Activated CD4-positive, alpha-beta T cell treated with anti-CD3 and anti-CD28 coated beads, Interleukin-2, amount 50 U/mL, for 1 hour (primary cell): Measurements from ENCODE around the gene CYP24A1.

Source experiments
- DNase-seq: peaks from one replicate; pipeline ENCODE4 v3.0.0-alpha.2; 2020

The CYP24A1 gene

DNA sequence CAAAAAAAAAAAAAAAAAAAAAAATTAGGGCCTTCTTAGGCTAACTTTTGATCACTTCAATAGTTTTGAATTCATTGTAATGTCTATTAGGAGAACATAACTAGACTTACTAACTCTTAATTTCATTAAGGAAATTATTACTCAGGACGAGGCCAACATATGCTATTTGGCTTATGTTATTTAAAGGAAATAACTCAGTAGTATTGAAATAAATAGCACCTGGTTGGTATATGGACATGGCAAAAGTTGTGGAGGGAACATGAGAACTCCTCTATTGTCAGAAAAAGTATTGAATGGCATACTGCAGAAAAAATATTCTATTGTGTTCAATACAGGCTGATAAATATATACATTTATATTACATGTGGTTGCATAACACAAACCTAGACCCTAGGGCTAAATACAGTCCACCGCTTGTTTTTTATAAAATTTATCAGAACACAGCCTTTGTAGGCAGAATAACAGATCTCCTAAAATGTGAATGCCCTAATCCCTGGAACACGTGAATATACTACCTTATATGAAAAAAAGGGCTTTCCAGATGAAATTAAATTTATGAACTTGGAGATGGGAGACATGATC, 18.0 kb downstream of the CYP24A1 start:
- no peak for DNase-seq

DNA sequence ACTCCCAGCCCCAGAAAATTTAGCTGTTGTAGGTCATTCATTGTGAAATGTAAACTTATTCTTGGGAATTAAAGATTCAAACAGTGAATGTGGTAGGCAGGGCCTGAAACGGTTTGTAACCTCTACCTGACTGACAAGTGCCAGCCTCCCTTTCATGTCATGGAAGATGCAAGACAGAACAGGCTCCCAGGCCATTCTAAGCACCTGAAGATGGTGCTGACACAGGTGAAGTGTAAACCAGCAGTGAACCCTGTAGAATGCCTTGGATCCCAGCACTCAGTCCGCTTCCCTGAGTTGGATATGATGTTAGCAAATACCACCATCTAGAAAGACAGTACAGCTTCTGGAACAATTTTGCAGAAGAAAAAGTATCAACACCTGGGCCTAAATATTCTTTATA, 19.3 kb downstream of the CYP24A1 start:
- no peak for DNase-seq

DNA sequence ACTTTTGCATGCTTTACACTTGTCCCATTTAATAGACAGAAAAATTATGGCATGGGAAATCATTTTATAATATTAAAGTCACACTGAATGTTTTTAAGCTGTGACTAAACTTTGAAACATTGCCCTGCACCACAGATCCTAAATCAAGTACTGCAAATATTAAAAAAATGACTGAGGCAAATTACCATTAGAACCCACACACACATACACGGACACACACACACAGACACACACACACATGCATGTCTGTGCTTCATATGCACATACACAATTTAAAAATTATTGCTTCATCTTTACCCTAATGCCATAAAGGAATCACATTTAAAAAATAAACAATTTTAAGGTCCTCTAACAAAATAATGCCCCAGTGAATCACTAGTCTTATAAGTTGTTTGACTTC, 19.9 kb downstream of the CYP24A1 start:
- DNase-seq, result no peak

DNA sequence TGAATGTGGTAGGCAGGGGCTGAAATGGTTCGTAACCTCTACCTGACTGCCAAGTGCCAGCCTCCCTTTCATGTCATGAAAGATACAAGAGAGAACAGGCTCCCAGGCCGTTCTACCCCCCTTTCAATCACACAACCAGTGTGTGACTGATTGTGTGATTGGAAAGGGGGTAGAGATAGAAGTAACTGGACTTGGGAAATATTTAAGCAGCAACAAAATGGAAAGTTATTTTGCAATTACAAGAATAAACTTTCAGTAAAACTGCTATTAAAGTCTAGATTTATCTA, 20.8 kb downstream of the CYP24A1 start:
- no peak for DNase-seq

DNA sequence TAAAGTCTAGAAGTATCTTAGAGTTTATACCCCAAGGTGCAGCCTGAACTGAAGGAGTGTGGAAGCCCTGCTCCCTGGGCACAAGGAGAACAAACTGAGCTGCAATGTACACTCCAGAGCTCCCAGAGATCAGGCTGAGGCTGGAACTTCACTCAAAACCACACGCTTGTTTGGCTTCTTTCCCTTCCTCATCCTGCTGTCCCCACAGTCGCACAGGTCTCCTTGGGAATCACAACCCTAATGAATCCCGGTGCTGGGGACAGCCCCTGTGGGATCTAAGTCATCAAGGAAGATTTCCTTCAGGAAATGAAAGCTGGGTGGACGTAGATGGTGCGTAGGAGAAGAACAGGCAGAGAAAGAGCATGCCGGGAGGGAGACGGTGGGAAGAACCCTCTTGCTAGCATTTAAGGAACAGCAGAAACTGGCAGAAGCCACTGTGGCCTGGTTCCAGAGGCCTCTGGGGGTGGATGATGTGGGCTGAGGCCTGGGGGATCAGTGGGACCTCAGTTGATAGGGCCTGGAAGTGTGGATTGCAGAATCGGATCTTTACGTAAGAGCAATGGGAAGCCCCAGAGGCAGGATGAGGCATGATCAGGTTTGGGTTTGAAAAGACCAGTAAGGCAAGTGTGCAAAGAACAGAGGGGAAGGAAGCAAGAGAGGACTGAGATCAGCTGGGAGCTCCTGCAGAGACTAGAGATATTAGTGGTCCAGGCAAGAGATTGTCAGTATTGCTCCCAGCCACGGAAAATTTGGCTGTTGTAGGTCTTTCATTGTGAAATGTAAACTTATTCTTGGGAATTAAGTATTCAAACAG, 21.4 kb downstream of the CYP24A1 start:
- no peak for DNase-seq

DNA sequence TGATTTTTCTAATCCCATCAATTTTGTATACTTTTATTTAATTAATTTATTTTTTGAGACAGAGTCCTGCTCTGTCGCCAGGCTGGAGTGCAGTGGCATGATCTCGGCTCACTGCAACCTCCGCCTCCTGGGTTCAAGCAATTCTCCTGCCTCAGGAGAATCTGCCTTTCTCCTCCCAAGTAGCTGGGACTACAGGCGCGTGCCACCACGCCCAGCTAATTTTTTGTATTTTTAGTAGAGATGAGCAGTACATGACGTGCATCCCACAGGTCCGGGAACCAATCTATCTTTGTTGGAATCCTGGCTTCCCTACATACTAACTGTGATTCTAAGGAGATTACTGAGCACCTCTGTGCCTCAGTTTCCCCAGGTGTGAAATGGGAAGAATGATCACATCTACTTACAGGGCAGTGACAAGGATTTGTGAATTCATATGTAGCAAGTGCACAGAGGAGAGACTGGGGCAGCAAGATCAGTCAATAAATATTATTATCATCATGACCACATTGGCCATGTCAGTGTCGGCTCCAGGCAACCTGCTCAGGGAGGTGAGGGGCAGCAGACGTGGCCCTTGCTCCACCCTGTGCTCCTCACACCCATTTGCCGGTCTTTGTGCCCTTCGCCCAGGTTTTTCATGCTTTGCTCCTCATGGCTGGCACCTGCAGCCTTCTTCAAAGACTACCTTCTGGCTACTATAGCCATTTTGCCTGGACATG, 22.1 kb downstream of the CYP24A1 start:
- no peak for DNase-seq

DNA sequence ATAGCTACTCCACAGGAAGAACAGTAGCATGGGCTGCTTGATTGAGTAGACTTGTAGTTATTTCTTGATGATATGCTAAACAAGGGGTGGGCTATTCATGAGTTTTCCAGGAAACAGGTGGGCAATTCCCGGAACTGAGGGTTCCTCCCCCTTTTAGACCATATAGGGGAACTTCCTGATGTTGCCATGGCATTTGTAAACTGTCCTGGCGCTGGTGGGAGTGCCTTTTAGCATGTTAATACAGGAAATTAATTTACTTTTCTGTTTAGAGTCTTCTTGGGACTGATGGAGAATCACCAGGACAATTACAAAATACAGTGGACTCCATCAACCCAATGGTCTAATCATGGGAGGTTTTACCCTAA, 22.7 kb downstream of the CYP24A1 start:
- no peak for DNase-seq

DNA sequence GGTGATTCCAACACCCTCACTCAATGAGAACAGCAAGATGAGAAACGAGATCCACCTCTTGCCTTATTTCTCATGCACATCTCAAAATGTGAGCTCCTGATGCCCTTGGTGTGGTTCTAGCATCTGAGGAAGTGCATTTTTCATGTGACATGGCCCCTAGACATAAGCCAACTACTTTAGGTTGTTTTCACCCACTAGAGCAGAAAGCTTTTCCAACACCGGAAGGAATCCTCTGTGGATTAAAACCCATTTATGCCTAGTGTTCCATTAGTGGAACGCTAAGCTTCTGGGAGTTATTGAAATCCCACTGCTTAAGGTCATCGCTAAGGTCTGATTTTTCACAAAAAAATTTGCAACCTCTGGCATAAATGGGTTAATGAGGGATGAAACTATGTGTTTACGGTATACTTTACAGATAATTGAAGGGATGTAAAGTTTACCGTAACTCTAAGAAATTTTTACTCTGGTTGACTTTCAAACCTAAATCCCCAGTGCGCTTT, 24.0 kb downstream of the CYP24A1 start:
- DNase-seq, result no peak

DNA sequence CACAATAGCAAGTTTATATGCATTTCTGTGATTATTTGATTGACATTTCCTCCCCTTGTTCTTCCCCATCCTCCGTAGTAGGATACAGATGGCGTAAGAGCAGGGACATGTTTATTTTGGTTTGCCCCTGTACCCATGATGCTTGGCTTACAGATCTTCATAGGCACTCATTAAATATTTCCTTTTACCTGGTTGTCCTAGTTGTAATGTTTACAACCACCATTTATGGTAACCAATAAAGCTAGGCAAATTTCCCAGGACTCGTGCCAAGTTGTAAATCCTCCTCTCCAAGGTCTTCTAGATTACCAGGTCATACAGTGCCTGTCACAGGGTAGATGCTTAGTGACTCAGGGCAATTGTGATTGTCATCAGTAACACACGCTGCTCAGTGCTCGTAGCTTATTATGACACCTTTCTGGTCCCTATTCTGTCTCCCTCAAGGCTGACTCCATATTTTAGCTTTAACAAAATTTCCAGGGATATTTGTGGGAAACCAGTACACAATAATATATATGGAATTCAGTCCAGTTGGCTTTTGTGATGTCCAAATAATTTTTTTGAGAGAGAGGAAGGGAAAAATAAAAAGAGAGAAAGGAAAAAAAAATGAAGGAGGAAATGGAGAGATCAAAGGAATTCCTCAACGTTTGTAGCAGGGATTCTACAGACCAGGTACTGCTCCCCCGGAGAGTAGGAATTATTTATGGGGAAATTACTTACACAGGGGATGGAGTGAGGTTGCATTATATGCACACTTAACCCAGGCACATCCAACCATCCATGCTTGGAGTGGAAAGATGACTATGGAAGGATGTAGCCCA, 24.6 kb downstream of the CYP24A1 start:
- no peak for DNase-seq

DNA sequence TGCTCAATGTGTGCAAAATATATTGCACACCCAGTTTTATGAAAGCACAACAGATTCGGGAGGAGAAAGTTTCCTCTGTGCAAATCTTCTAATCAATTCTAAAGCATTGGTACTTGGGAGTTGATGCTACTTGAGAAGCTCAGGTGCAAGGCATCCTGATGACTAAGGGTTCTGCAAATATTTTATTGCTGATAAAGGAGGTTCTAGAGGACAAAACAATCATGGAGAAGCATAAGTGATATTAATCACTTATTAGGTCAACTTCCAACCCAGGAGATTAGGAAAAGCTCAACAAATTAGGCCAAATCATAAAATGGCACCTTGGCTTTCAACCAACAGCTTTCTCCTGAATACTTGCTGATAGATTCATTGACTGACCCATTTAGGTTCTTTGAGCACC, 27.1 kb downstream of the CYP24A1 start:
- DNase-seq, result no peak

DNA sequence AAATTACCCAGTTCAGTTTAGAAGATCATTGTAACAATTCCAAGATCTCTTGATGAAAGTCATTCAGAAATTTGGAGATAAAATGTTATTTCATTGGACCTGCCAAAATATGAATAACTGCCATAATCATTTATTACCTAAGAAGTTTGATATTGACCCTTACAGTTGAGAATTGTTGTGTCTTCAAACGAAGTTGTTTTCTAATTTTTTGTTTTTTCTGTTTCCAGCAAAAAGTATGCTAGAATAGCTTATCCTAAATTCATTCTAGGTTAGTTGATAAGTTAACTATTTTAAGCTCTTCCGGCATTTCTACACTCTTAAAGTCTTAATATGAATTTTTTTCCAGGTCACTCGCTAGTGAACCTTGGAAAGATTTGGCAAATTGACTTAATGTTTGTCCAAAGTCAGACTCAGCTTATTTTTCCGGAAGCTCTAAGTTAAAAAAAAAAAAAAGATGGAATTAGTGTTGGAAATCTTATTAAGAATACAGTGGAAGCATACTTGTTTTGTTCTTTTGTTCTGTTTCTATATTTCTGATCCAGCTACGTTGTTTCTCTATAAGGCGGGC, 28.9 kb downstream of the CYP24A1 start:
- DNase-seq, result no peak

DNA sequence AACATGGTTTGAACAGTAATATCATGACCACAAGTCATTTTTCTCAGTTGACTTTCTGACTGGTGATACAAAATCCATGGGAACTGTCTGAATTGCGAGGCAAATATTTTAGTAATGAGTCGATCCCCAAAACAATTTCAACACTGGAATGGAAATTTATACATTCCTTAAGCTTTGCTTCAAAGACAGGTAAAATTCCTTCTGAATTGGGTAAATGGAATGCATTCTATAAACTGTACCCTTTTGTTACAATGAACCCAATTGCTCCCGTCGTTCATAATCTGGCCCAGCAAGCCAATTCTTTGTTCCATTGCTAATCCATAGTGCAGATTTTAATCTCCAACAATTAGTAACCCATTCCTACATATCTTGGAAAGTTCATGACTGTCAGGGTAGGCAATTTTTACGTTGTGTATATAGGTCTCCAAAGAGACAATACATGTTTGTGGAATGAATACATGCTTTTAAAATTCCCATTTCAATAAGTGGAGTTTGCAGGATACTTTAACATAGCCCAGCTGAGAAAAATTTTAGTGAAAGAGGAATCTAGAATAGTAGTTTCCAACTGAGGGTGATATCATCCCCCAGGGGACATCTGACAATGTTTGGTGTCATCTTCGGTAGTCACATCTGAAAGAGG, 32.7 kb downstream of the CYP24A1 start:
- DNase-seq, result no peak

DNA sequence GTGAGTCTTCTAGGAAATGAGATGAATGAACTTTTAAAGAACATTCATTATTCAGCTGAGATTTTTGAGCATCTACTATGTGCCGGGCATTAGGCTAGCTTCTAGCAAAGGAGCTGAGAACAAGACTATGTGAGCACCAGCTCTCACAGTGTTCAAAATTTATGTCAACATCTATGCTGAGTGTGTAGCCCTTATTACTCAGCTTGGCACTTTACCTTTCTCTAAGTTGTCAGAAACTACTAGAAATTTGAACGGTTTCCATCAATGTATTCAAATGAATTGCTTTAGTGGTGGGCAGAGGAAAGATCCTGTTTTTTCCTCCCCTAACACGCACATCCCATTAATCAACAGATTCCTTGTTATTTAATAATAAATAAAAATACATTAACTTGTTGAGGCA, 33.3 kb downstream of the CYP24A1 start:
- DNase-seq, result no peak

DNA sequence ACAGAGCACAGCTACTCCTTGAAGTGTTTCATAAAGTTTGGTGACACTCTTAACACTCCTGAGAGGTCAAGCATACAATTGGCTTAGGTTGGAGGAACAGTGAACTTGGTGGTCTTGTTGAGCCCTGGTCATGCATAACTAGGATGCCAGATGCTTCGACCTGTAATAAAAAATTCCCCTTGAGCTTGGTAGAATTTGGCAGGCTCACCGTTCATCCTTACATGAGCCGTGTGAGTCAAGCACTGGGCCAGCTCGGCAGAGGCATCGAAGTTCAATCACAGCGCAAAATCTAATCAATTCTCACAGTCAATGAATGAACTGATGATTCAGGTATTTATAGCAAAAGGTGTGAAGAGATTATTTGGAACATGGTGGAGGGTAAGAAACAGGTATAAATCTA, 33.7 kb downstream of the CYP24A1 start:
- DNase-seq, result no peak

DNA sequence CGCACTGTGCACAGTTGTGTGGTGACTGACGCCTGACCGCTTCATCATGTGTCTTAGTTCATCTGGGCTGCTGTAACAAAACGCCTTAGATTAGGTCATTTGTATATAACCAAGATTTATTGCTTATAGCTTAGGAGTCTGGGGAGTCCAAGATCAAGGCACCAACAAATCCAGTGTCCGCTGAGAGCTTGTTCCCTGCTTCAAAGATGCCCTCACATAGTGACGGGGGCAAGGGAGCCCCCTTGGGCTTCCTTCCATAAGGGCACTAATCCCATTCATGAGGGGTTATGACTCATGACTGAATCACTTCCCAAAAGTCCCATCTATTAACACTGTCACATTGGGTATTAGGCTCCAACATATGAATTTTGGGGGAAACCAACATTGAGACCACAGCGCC, 34.6 kb downstream of the CYP24A1 start:
- no peak for DNase-seq

DNA sequence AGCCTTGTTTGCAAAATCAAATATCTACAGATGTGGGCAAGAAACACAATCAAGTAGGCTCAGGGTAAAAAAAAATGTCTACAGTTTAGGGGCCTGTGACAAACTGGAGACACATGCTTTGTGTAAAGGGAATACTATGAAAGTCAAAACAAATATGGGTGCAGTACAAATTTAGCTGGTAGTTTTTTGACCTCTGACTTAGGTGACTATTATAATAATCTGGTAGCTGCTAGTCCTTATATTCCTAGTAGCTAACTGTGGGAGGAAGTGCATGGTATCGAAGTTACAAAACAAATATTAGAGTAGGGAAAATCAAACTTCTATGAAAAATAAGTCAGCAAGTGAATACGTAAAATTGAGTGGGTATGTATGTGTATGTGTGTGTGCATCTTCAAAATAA, 35.4 kb downstream of the CYP24A1 start:
- no peak for DNase-seq

DNA sequence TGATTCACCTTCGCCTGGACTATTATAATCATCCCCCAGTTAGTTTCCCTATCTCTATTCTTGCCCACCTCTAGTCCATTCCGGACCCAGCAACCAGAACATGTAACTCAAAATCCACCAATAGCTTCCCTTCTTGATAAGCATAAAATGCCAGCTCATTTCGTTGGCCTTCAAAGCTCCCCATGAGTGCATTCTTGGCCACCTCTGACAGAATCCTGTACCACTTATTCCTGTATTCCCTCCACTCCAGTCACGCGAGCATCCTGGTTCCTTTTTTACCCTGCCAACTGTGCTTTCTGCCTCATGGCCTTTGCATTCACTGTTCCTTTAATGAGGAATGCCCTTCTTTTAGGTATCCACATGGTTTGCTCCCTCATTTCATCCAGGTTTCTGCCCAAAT, 36.7 kb downstream of the CYP24A1 start:
- no peak for DNase-seq

DNA sequence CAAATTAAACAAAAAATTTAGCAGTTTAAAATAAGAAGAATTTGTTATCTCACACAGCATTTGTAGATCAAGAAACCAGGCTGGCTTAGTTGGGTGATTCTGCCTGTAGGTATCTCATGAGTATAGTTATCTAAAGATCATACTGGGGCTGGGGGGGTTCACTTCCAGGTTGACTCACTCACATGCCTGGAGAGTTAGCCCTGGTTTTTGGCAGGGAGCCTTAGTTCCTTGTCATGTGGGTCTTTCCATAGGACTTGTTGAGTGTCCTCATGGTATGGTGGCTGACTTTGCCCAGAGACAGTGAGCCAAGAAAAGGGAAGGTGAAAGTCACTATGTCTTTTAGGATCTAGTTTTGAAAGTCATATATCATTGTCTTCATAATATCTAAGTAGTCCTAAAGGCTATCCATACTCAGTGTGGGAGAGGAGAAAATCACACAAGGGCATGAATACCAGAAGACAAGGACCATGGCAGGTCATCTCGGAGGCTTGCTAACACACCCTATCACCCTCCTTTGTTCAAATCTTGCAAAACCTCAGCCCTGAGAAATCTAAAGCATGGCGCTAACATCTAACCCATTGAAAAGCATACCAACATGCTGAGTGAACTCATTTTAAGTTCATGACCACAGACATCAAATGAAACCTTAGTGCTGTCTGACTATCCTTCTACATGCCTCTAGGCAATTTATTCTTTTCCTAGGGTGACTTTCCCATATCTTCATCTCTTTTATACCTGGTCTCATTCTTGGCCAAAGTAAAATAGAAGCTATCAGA, 39.2 kb downstream of the CYP24A1 start:
- no peak for DNase-seq

DNA sequence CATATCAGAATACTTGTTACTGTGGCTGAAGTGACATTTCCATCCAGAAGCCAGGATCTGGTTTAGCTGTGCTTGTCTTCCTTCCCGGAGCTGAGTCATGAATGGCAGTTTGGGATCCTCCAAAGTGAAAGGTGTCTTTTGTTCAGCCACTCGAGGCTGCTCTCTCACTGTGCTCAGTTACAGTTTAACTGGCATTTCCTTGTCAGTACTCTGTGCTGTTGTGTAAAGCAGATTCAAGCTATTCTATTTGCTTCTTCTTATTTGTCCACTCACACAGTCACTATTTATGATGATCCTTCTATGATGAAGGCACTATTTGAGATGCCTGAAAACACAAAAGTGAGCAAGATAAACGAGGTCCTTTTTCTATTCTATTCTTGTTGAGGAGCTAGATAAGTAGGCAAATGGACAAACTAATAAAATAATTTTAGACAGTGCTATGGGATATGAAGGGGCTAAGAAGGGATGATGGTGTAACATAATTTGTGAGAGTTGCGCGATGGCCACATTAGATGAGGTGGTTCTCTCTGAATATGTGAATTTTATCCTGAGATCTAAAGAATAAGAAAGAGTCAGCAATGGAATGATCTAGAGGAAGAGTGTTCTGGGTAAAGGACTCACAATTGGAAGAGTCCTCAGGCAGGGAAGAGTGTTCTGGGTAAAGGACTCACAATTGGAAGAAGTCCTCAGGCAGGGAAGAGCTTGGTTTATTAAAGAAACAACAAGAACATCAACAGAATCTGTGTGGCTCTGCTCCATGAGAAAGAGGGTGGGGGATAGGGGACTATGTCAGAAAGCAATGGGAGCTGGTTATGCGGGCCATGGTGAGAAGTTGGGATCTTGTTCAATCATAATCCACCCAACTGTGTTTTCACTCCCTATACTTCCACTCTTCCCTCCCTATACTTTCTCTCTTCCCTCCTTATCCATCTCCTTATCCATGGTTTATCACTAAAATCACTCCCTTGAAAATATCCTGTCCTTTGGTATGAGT, 40.1 kb downstream of the CYP24A1 start:
- DNase-seq, result no peak

DNA sequence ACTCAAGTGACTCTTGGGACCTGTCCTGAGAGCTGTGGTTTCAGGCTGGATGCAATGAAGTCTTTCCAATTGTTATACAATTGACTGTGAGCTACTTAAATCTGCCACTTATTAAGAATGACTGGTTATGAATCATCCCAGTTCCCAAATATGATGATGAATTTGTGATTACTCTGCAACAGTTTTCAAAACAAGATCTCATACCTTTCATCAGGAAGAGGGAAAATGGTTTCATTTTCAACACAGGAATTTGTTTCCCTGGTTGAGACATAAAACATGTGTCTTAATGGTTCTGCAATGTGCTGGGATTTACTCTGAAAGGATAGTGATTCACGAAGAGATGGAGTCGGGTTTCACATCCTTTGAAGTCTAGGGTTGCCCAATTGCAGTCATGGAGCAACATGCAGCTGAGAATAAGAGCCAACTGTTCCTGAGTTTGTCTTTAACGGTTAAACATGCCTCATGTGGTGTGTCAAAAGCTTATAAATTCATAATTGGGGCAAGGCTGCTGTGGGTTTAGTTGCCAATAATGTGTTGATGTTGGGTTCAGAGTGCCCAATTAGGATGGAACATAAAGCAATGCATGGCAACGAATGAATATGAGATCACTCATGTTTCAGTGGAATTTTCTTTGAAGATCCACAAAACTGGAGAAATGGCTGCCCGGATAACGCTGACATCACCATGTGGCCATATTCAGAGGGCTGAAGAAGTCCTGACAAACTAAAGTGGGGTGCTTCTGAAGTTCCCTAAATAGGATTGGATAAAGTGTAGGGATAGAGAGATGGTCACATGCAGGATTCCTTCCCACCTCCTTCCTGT, 41.0 kb downstream of the CYP24A1 start:
- no peak for DNase-seq
